Measurements from ENCODE around the gene C1QTNF8.

Gene C1QTNF8, protein sequence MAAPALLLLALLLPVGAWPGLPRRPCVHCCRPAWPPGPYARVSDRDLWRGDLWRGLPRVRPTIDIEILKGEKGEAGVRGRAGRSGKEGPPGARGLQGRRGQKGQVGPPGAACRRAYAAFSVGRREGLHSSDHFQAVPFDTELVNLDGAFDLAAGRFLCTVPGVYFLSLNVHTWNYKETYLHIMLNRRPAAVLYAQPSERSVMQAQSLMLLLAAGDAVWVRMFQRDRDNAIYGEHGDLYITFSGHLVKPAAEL

DNA sequence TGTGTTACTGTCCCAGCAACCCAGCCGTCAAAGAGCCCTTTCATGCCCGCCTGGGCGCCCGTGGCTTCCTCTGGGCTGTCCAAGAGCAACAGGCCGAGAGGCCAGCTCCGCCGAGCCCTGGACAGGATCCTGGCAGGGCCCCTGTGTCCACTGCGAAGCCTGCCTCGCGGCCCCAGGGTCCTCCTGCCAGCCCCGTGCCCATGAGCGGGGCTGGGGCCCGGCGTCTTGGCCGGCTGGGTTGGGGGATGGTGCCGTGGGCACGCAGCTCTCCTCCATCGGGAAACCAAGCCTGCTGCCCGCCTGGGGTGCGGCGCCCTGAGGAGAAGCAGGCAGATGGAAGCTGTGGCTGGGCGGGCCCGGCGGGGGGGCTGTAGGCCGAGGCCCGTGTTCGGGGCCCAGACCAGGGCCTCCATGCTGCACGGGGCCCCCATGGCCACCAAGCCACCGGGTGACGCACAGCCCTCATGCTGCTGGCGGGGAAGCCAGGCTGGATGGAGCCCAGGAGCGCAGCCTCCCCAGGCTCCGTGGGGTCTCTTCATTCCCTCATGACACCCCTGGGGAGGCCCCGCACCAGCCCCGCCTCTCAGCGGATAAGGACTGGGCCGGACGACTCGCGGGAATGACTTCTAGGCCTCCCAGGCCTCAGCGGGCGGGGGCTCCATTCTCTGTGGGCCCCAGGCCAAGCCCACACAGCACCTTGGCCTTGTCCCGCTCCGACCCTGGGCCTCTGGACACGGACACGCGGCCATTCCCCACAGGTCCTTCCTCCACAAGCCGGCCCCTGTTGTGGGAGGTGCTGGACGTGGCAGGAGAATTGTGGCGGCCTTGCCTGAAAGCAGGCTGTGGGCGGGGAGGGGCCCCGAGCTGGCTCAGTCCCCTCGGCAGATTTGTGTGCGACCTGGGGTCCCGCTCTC, at the start of gene C1QTNF8:
C1QTNF8 (minus strand) TSS at position 76 of the 914 bp plus-strand sequence. CDS start 1,322 bp downstream, outside the sequence.
- no peak within 1 kb of the TSS for H3K4me3 ChIP-seq (ENCODE audit: low read depth, low read length)
- no peaks in the 10 kb centered on the region for H3K36me3 ChIP-seq (ENCODE audit: control insufficient read depth, insufficient read depth, low read length)
- H3K4me1 ChIP-seq (ENCODE audit: control insufficient read depth, insufficient read depth, low read length): no peaks in the 10 kb centered on the region
- H3K27me3 ChIP-seq (ENCODE audit: control insufficient read depth, insufficient read depth, low read length): no peaks in the 10 kb centered on the region
- no peak within 1 kb of the TSS for H3K9ac ChIP-seq (ENCODE audit: low read depth, low read length)
- no peaks in the 10 kb centered on the region for H3K9me3 ChIP-seq (ENCODE audit: control insufficient read depth, insufficient read depth, low read length)

DNA sequence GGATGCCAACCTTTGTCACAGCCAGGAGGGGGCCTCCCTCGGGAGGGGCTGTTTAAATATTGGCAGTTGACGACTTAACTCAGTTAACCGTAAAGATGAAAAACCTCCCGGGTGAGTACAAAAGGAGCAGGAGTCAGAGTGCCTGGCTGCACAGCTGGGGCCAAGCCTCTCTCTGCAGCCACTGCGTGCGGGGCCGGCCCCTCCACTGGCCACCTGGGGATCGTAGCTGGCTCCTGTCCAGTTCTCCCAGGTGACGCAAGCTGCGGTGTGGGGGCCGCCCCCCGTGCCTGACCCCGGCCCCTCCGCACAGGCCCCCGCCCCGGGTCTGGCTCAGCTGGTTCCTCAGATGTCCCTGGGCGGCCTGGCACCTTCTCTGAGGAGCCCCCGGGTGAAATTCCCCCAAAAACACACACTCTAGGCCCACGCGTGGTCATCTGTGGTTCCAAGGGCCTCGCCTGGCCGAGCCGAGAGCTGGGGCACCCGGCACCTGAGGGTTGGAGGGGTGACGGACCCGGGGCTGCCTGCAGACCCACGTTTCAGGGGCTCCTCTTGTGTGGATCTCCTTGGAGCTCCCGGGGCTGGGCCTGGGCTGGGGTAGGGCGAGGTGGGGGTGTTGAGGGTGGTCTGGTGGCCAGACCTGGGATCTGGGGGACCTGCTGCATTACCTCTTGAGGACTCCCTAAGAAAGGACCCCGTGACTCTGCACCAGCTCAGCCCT, 49.5 kb upstream of the C1QTNF8 start:
- no peaks in the 10 kb centered on the region for H3K27me3 ChIP-seq (ENCODE audit: control insufficient read depth, insufficient read depth, low read length)
- H3K4me3 ChIP-seq (ENCODE audit: low read depth, low read length): no peak overlapping the region
- H3K9ac ChIP-seq (ENCODE audit: low read depth, low read length): no peak overlapping the region
- no peaks in the 10 kb centered on the region for H3K36me3 ChIP-seq (ENCODE audit: control insufficient read depth, insufficient read depth, low read length)
- no peaks in the 10 kb centered on the region for H3K4me1 ChIP-seq (ENCODE audit: control insufficient read depth, insufficient read depth, low read length)
- H3K9me3 ChIP-seq (ENCODE audit: control insufficient read depth, insufficient read depth, low read length): no peaks in the 10 kb centered on the region

DNA sequence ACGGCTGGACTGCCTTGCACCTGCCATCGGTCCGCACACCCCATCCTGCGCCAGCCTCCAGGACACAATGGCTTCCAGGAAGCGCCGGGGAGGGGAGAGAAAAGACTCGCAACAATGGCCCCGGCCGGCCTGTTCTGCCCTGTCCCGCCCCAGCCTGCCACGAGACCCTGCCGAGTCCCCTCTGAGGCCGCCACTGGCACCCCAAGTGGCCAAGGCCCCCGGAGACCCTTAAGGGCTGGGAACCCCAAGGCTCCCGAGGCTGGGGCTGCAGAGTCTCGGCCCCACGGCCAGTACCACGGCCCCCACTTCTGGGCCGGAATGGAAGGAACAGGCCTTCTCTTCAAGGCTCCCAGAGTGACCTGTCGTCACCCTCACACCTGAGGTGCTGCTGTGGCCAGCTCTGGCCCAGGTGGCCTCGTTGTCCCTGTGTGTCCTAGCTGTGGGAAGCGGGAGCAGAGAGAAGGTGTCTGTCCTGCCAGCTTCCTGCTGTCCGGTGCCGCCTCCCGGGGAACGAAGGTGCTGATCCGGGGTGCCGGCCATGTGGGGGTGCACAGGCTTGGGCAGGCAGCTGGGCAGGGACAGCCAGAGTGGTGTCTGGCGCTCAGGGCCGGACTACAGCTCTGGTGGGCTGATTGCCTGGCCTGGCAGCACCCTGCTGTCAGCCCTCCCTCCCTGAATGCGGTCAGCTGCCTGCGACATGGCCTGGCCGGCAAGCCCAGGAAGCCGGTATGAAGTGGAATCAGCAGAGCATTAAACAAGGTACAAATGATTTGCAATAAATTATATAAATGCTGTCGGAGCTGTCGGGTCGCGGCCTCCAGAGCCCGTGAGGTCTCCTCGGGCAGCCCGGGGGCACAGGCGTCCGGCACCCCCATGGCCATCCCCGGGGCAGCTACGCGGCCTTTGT, 48.7 kb upstream of the C1QTNF8 start:
- Histone ChIP-seq H3K27me3 (ENCODE audit: control insufficient read depth, insufficient read depth, low read length) (no peaks in the 10 kb centered on the region), H3K36me3 (ENCODE audit: control insufficient read depth, insufficient read depth, low read length) (no peaks in the 10 kb centered on the region), H3K9me3 (ENCODE audit: control insufficient read depth, insufficient read depth, low read length) (no peaks in the 10 kb centered on the region), H3K9ac (ENCODE audit: low read depth, low read length) (no peak overlapping the region), H3K4me1 (ENCODE audit: control insufficient read depth, insufficient read depth, low read length) (no peaks in the 10 kb centered on the region), H3K4me3 (ENCODE audit: low read depth, low read length) (no peak overlapping the region)

DNA sequence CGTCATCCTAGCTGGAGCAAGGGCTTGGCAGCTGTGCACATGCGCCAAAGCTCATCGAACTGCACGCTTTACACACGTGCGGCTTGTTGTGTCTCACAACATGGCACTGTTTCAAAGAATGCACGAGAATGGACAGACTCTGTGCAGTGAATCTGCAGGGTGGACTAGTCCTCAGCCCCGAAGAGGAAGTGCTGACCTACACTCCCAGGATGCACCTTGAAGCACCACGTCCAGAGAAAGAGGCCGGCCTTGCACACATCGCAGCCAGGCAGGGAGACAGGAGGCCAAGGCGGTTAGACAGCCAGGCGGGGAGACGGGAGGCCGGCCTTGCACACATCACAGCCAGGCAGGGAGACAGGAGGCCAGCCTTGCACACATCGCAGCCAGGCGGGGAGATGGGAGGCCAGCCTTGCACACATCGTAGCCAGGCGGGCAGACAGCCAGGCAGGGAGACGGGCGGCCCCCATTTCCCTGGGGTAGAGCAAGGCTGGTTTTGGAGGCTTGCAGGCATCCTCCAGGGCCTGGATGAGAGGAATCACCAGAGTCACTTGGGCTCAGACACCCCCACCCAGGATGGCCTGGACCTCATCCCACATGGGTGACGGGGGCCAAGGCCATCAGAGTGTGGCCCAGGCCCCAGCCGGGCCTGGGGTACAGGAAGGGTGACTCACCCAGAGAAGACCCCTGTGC, 47.9 kb upstream of the C1QTNF8 start:
- Histone ChIP-seq H3K36me3 (ENCODE audit: control insufficient read depth, insufficient read depth, low read length) (no peaks in the 10 kb centered on the region), H3K9ac (ENCODE audit: low read depth, low read length) (no peak overlapping the region), H3K4me3 (ENCODE audit: low read depth, low read length) (no peak overlapping the region), H3K27me3 (ENCODE audit: control insufficient read depth, insufficient read depth, low read length) (no peaks in the 10 kb centered on the region), H3K9me3 (ENCODE audit: control insufficient read depth, insufficient read depth, low read length) (no peaks in the 10 kb centered on the region), H3K4me1 (ENCODE audit: control insufficient read depth, insufficient read depth, low read length) (no peaks in the 10 kb centered on the region)

GRCh38 chr16:1142911-1143310, 46.9 kb upstream of the C1QTNF8 start:
- Histone ChIP-seq H3K27me3 (ENCODE audit: control insufficient read depth, insufficient read depth, low read length) (no peaks in the 10 kb centered on the region), H3K9ac (ENCODE audit: low read depth, low read length) (no peak overlapping the region), H3K9me3 (ENCODE audit: control insufficient read depth, insufficient read depth, low read length) (no peaks in the 10 kb centered on the region), H3K4me1 (ENCODE audit: control insufficient read depth, insufficient read depth, low read length) (no peaks in the 10 kb centered on the region), H3K36me3 (ENCODE audit: control insufficient read depth, insufficient read depth, low read length) (no peaks in the 10 kb centered on the region), H3K4me3 (ENCODE audit: low read depth, low read length) (no peak overlapping the region)

GRCh38 chr16:1141716-1142115, 45.7 kb upstream of the C1QTNF8 start:
- Histone ChIP-seq H3K27me3 (ENCODE audit: control insufficient read depth, insufficient read depth, low read length) (no peaks in the 10 kb centered on the region), H3K4me1 (ENCODE audit: control insufficient read depth, insufficient read depth, low read length) (no peaks in the 10 kb centered on the region), H3K36me3 (ENCODE audit: control insufficient read depth, insufficient read depth, low read length) (no peaks in the 10 kb centered on the region), H3K9me3 (ENCODE audit: control insufficient read depth, insufficient read depth, low read length) (no peaks in the 10 kb centered on the region), H3K9ac (ENCODE audit: low read depth, low read length) (no peak overlapping the region), H3K4me3 (ENCODE audit: low read depth, low read length) (no peak overlapping the region)

GRCh38 chr16:1141191-1141590, 45.1 kb upstream of the C1QTNF8 start:
- no peaks in the 10 kb centered on the region for H3K4me1 ChIP-seq (ENCODE audit: control insufficient read depth, insufficient read depth, low read length)
- H3K9me3 ChIP-seq (ENCODE audit: control insufficient read depth, insufficient read depth, low read length): no peaks in the 10 kb centered on the region
- no peaks in the 10 kb centered on the region for H3K27me3 ChIP-seq (ENCODE audit: control insufficient read depth, insufficient read depth, low read length)
- H3K36me3 ChIP-seq (ENCODE audit: control insufficient read depth, insufficient read depth, low read length): no peaks in the 10 kb centered on the region
- H3K4me3 ChIP-seq (ENCODE audit: low read depth, low read length): no peak overlapping the region
- no peak overlapping the region for H3K9ac ChIP-seq (ENCODE audit: low read depth, low read length)

- H3K36me3 ChIP-seq (ENCODE audit: control insufficient read depth, insufficient read depth, low read length): no peaks in the 10 kb centered on the region
- H3K9me3 ChIP-seq (ENCODE audit: control insufficient read depth, insufficient read depth, low read length): no peaks in the 10 kb centered on the region
- H3K27me3 ChIP-seq (ENCODE audit: control insufficient read depth, insufficient read depth, low read length): no peaks in the 10 kb centered on the region
- no peak overlapping the region for H3K4me3 ChIP-seq (ENCODE audit: low read depth, low read length)
- H3K4me1 ChIP-seq (ENCODE audit: control insufficient read depth, insufficient read depth, low read length): no peaks in the 10 kb centered on the region
- no peak overlapping the region for H3K9ac ChIP-seq (ENCODE audit: low read depth, low read length)
Measured at GRCh38 chr16:1140582-1141162, 44.6 kb upstream of the C1QTNF8 start.

- Histone ChIP-seq H3K9ac (ENCODE audit: low read depth, low read length) (no peak overlapping the region), H3K9me3 (ENCODE audit: control insufficient read depth, insufficient read depth, low read length) (no peaks in the 10 kb centered on the region), H3K4me3 (ENCODE audit: low read depth, low read length) (no peak overlapping the region), H3K4me1 (ENCODE audit: control insufficient read depth, insufficient read depth, low read length) (no peaks in the 10 kb centered on the region), H3K36me3 (ENCODE audit: control insufficient read depth, insufficient read depth, low read length) (no peaks in the 10 kb centered on the region), H3K27me3 (ENCODE audit: control insufficient read depth, insufficient read depth, low read length) (no peaks in the 10 kb centered on the region)
Measured at GRCh38 chr16:1137604-1138003, 41.6 kb upstream of the C1QTNF8 start.

DNA sequence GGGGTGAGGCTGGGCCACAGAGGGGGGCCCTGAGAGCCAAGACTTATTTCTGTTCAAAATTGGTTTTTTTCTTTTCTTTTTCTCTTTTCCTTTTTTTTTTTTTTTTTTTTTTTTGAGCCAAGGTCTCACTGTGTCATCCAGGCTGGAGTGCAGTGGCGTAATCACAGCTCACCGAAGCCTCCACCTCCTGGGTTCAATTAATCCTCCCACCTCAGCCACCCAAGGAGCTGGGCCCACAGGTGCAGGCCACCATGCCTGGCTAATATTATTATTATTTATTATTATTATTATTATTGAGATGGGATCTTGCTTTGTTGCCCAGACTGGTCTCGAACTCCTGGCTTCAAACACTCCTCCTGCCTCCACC, 39.4 kb upstream of the C1QTNF8 start:
- no peaks in the 10 kb centered on the region for H3K27me3 ChIP-seq (ENCODE audit: control insufficient read depth, insufficient read depth, low read length)
- H3K9ac ChIP-seq (ENCODE audit: low read depth, low read length): no peak overlapping the region
- no peaks in the 10 kb centered on the region for H3K4me1 ChIP-seq (ENCODE audit: control insufficient read depth, insufficient read depth, low read length)
- no peak overlapping the region for H3K4me3 ChIP-seq (ENCODE audit: low read depth, low read length)
- H3K9me3 ChIP-seq (ENCODE audit: control insufficient read depth, insufficient read depth, low read length): no peaks in the 10 kb centered on the region
- no peaks in the 10 kb centered on the region for H3K36me3 ChIP-seq (ENCODE audit: control insufficient read depth, insufficient read depth, low read length)
